HepG2 (cell line): ENCODE data around the gene HDAC4. TPM values are rescaled to one million over a fixed set of nuclear protein-coding genes. Genes with fewer than 3 reads are reported as not detected.
A peak's percentile ranks its signal among the peaks of the same experiment; 100 is the strongest.

Experiments used
- ATAC-seq: fragments of 200-7000 bp; cut with Tn5 transposase; 3 replicates; pipeline ENCODE4 v1.9.1; 2020; ENCODE audit warnings: mild to moderate bottlenecking, moderate library complexity
- BruUV-seq: library from RNA; stranded (reverse); fragments of 400-500 nt; replicated peaks from 2 replicates; lab custom pipeline; 2021; lab: Mats Ljungman, UMichigan
- CTCF ChIA-PET: fragments of 300-600 bp; formaldehyde crosslinking; extraction: SDS; loops from one replicate; lab custom pipeline; 2021; ENCODE audit warnings: low total read pairs, inconsistent platforms, low intra/inter-chr PET ratio; lab: Yijun Ruan, JAX
- POLR2A ChIA-PET: fragments of 350-600 bp; sonication (Branson Sonifier 250); formaldehyde crosslinking; loops from one replicate; lab custom pipeline; 2020; ENCODE audit warnings: antibody characterized with exemption, inconsistent platforms; lab: Yijun Ruan, JAX
- DNase-seq: peaks from one replicate; pipeline ENCODE4 v3.0.0-alpha.2; 2015; ENCODE audit warnings: low spot score
- FAIRE-seq: peaks from 3 replicates; lab custom pipeline; 2011; peaks lifted over from hg19 to GRCh38; lab: Jason Lieb, UNC
- H2AFZ ChIP-seq: one replicate; pipeline ENCODE4 v1.6.1; 2011; ENCODE audit warnings: low read length, inconsistent platforms
- H3K27ac ChIP-seq: fragments of 300-600 bp; 3 replicates; pipeline ENCODE4 v1.8.0; 2011; ENCODE audit warnings: mixed run types, mild to moderate bottlenecking, mixed read lengths, low read length, inconsistent platforms; ENCODE audit not compliant: insufficient read depth; ENCODE audit errors: extremely low read length
- H3K27me3 ChIP-seq, 2 experiments: fragments of 200-600 bp in 1 of 2; 2 replicates in 1 of 2; 3 replicates in 1 of 2; pipeline versions ENCODE4 v1.6.0 to v1.8.0; 2011; ENCODE audit warnings: low read length in 2 of 2, mild to moderate bottlenecking in 2 of 2, moderate library complexity in 2 of 2, inconsistent platforms in 1 of 2; ENCODE audit not compliant: insufficient read depth in 2 of 2, control insufficient read depth in 1 of 2
- H3K36me3 ChIP-seq, 2 experiments: fragments of 200-600 bp in 1 of 2; replicated peaks in 1 of 2; 2 replicates in 1 of 2; 3 replicates in 1 of 2; pipeline versions ENCODE4 v1.5.1 to v1.8.0; 2011; ENCODE audit warnings: low read length in 2 of 2, inconsistent platforms in 1 of 2; ENCODE audit not compliant: insufficient read depth in 2 of 2, control insufficient read depth in 1 of 2
- H3K4me1 ChIP-seq: 2 replicates; pipeline ENCODE4 v1.5.1; 2012; ENCODE audit warnings: low read length, inconsistent platforms; ENCODE audit not compliant: insufficient read depth
- H3K4me2 ChIP-seq: 2 replicates; pipeline ENCODE4 v1.6.0; 2011; ENCODE audit warnings: low read depth, low read length, inconsistent platforms
- H3K4me3 ChIP-seq, 3 experiments: fragments of 200-600 bp in 1 of 3; sonication (generic), shearing (Covaris generic) in 1 of 3; replicated peaks in 1 of 3; 2 replicates each; pipeline ENCODE4 v1.5.1; 2011 to 2016; ENCODE audit warnings: low read length in 3 of 3, inconsistent platforms in 2 of 3, low read depth in 2 of 3, mild to moderate bottlenecking in 2 of 3, control low read depth in 1 of 3, mixed read lengths in 1 of 3; ENCODE audit not compliant: insufficient read depth in 1 of 3
- H3K79me2 ChIP-seq: one replicate; pipeline ENCODE4 v1.6.1; 2011; ENCODE audit warnings: low read length, inconsistent platforms; ENCODE audit not compliant: insufficient read depth
- H3K9ac ChIP-seq: 2 replicates; pipeline ENCODE4 v1.6.0; 2011; ENCODE audit warnings: mild to moderate bottlenecking, low read depth, low read length, inconsistent platforms; ENCODE audit not compliant: insufficient read depth
- H3K9me3 ChIP-seq: 2 replicates; pipeline ENCODE4 v1.5.1; 2012; ENCODE audit warnings: mild to moderate bottlenecking, low read length
- H4K20me1 ChIP-seq: 2 replicates; pipeline ENCODE4 v1.6.0; 2011; ENCODE audit warnings: inconsistent platforms, mild to moderate bottlenecking, low read length, moderate library complexity; ENCODE audit not compliant: insufficient read depth
- ARNT ChIP-seq: fragments of 450-650 bp; IDR thresholded peaks from 2 replicates; pipeline ENCODE4 v1.6.1; 2017
- JUN ChIP-seq: sonication (generic); formaldehyde crosslinking; IDR thresholded peaks from 2 replicates; pipeline ENCODE4 v1.4.0; 2020; ENCODE audit warnings: mild to moderate bottlenecking, missing genetic modification reagents
- PLRG1 ChIP-seq: fragments of 450-650 bp; conservative IDR thresholded peaks from 2 replicates; pipeline ENCODE4 v1.6.1; 2016
- SATB2 ChIP-seq: sonication (generic); formaldehyde crosslinking; IDR thresholded peaks from 2 replicates; pipeline ENCODE4 v1.5.0; 2020; ENCODE audit warnings: missing genetic modification reagents
- XBP1 ChIP-seq: sonication (generic); formaldehyde crosslinking; IDR thresholded peaks from 2 replicates; pipeline ENCODE4 v1.5.0; 2020; ENCODE audit warnings: missing genetic modification reagents
- ZNF251 ChIP-seq: sonication (generic); formaldehyde crosslinking; IDR thresholded peaks from 2 replicates; pipeline ENCODE4 v1.9.0; 2021; ENCODE audit warnings: mild to moderate bottlenecking, missing genetic modification reagents
- ZNF296 ChIP-seq: sonication (generic); formaldehyde crosslinking; conservative IDR thresholded peaks from 2 replicates; pipeline ENCODE4 v1.5.0; 2020; ENCODE audit warnings: mild to moderate bottlenecking, missing genetic modification reagents
- ZNF343 ChIP-seq: sonication (generic); formaldehyde crosslinking; IDR thresholded peaks from 2 replicates; pipeline ENCODE4 v1.4.0; 2020; ENCODE audit warnings: mild to moderate bottlenecking, missing genetic modification reagents
- ZNF441 ChIP-seq: sonication (generic); formaldehyde crosslinking; IDR thresholded peaks from 2 replicates; pipeline ENCODE4 v1.7.0; 2021; ENCODE audit warnings: missing genetic modification reagents, borderline replicate concordance
- ZNF556 ChIP-seq: sonication (generic); formaldehyde crosslinking; IDR thresholded peaks from 2 replicates; pipeline ENCODE4 v1.4.0; 2020; ENCODE audit warnings: mild to moderate bottlenecking, missing genetic modification reagents, borderline replicate concordance
- ZNF740 ChIP-seq: sonication (generic); formaldehyde crosslinking; IDR thresholded peaks from 2 replicates; pipeline ENCODE4 v1.4.0; 2020; ENCODE audit warnings: missing genetic modification reagents
- ZNF850 ChIP-seq: sonication (generic); formaldehyde crosslinking; conservative IDR thresholded peaks from 2 replicates; pipeline ENCODE4 v1.9.0; 2021; ENCODE audit warnings: mild to moderate bottlenecking, missing genetic modification reagents
- WGBS: methylation state at CpG from one replicate; pipeline ENCODE4 v1.1.6; 2017; ENCODE audit warnings: low lambda C conversion rate; 5-methylcytosine and 5-hydroxymethylcytosine counted together
- in situ Hi-C: cut with HindIII; loops from 2 replicates; pipeline ENCODE4 v1.10.0; 2017; ENCODE audit warnings: low pct_unique_long_range_greater_than_20kb; ENCODE audit not compliant: extremely low pct_ligation_motif_present
- intact Hi-C: fragments of 100-400 bp; cut with micrococcal nuclease; formaldehyde crosslinking; loops from one replicate; pipeline ENCODE4 v1.10.0; 2022; ENCODE audit not compliant: unreplicated experiment
- polyA plus RNA-seq, 8 experiments: library from polyadenylated mRNA; depleted of rRNA in 3 of 8; stranded (reverse) in 7 of 8; unstranded in 1 of 8; fragments of >200 nt; fragmentation: Illumina TruSeq in 4 of 8; extraction: Trizol in 4 of 8; gene quantifications; 2 replicates each; pipeline versions ENCODE4 v1.2.1 to v1.2.3, GENCODE V29; 2011 to 2016; ENCODE audit warnings: low read depth in 4 of 8, missing spikeins in 1 of 8, mixed read lengths in 1 of 8; ENCODE audit not compliant: insufficient read depth in 1 of 8
- total RNA-seq, 5 experiments: library from RNA; depleted of rRNA; stranded (reverse); fragments of >200 nt; fragmentation: Illumina TruSeq; extraction: Trizol; gene quantifications; 2 replicates each; pipeline ENCODE4 v1.2.3, GENCODE V29; 2016; ENCODE audit warnings: low read depth in 1 of 5

The HDAC4 gene
- total and polyA plus RNA-seq, 2 of the 13 experiments (the other 11 are each of a cell fraction or from before 2014, with no cell fraction given), result 10.1 to 11.5 TPM

GRCh38 chr2:239360008-239360407 is 40.8 kb downstream of the HDAC4 start:
- intact Hi-C loops (no loop called here), in situ Hi-C loops (no loop called here)
- ChIA-PET POLR2A (no interaction called here), CTCF (no interaction called here)
- BruUV-seq, result no TSS peak
- DNase-seq, result no peak
- H3K9me3 ChIP-seq, result peaks cover 9% of the 10 kb centered on the region
- H3K36me3 ChIP-seq, result no peaks in the 10 kb centered on the region; a peak in 1 of 5 replicates
- H3K27me3 ChIP-seq, result no peaks in the 10 kb centered on the region
- no peak for FAIRE-seq
- H3K27ac ChIP-seq, result no peak overlapping the region
- peaks cover 20% of the 10 kb centered on the region for H4K20me1 ChIP-seq
- no peak overlapping the region for H2AFZ ChIP-seq
- WGBS, result 94% methylated on average over 11 of the region's 11 CpGs
- H3K4me3 ChIP-seq, result no peak overlapping the region
- peaks cover 53% of the 10 kb centered on the region for H3K79me2 ChIP-seq
- no peak overlapping the region for H3K4me2 ChIP-seq
- ATAC-seq, result peak; percentile 19; the same call in 1 of the 3 replicates
- no peak overlapping the region for H3K9ac ChIP-seq
- TF ChIP-seq SATB2 (no peak), JUN (CRISPR knock-in tag) (no peak), ARNT (no peak), ZNF296 (no peak), ZNF343 (no peak), ZNF441 (CRISPR knock-in tag) (no peak), ZNF251 (no peak), ZNF740 (CRISPR knock-in tag) (no peak), PLRG1 (no peak), ZNF850 (no peak), XBP1 (CRISPR knock-in tag) (no peak), ZNF556 (CRISPR knock-in tag) (no peak)
- H3K4me1 ChIP-seq, result peaks cover 18% of the 10 kb centered on the region
